ENCODE data around the gene RABL6. TPM values are rescaled to one million over a fixed set of nuclear protein-coding genes. Genes with fewer than 3 reads are reported as not detected.
"Not testable (repeated sequence)": the region's sequence is repeated elsewhere in the genome, so short reads cannot be mapped to it uniquely, and the experiment has no call there.

The RABL6 gene
- 52.6 TPM for total RNA-seq

- peak; percentile 76 for ATAC-seq
Observed at GRCh38 chr9:136807281-136808074, at the start of gene RABL6. Gene RABL6 (plus strand): TSS chr9:136807948. CDS start chr9:136808197, 249 bp downstream.

- no peak for ATAC-seq
Observed at GRCh38 chr9:136759001-136759400, 48.7 kb upstream of the RABL6 start.

- no peak for ATAC-seq
Observed at GRCh38 chr9:136759436-136760325, 48.1 kb upstream of the RABL6 start.

GRCh38 chr9:136760424-136760823 is 47.3 kb upstream of the RABL6 start:
- no peak for ATAC-seq

- not testable (repeated sequence) for ATAC-seq
Observed at GRCh38 chr9:136760834-136761544, 46.8 kb upstream of the RABL6 start.

GRCh38 chr9:136761545-136761981 is 46.2 kb upstream of the RABL6 start:
- ATAC-seq: no peak

- ATAC-seq: no peak
Observed at GRCh38 chr9:136762221-136762691, 45.5 kb upstream of the RABL6 start.

GRCh38 chr9:136762915-136763648 is 44.7 kb upstream of the RABL6 start:
- no peak for ATAC-seq

GRCh38 chr9:136763649-136764035 is 44.1 kb upstream of the RABL6 start:
- ATAC-seq: no peak

- no peak for ATAC-seq
Observed at GRCh38 chr9:136764301-136764891, 43.4 kb upstream of the RABL6 start, which contains the start of gene LCN15. Gene LCN15 (minus strand): TSS chr9:136764518. CDS start chr9:136764488, 30 bp downstream.

GRCh38 chr9:136765041-136765440 is 42.7 kb upstream of the RABL6 start:
- no peak for ATAC-seq

- ATAC-seq: not testable (repeated sequence)
Observed at GRCh38 chr9:136765745-136766409, 41.9 kb upstream of the RABL6 start.

GRCh38 chr9:136766410-136767120 is 41.2 kb upstream of the RABL6 start:
- ATAC-seq: not testable (repeated sequence)

- peak; percentile 45 for ATAC-seq
Observed at GRCh38 chr9:136769710-136770191, 38.0 kb upstream of the RABL6 start.

- ATAC-seq: no peak
Observed at GRCh38 chr9:136771907-136772415, 35.8 kb upstream of the RABL6 start.

- ATAC-seq: no peak
Observed at GRCh38 chr9:136773386-136774044, 34.2 kb upstream of the RABL6 start.

- ATAC-seq: peak; percentile 31
Observed at GRCh38 chr9:136774416-136775045, 33.2 kb upstream of the RABL6 start.

GRCh38 chr9:136775191-136775590 is 32.6 kb upstream of the RABL6 start:
- ATAC-seq: no peak

GRCh38 chr9:136776947-136777346 is 30.8 kb upstream of the RABL6 start:
- no peak for ATAC-seq

All from esophagus mucosa (tissue), 1 donor.